Measurements from ENCODE around the gene PHF21B.

DNA sequence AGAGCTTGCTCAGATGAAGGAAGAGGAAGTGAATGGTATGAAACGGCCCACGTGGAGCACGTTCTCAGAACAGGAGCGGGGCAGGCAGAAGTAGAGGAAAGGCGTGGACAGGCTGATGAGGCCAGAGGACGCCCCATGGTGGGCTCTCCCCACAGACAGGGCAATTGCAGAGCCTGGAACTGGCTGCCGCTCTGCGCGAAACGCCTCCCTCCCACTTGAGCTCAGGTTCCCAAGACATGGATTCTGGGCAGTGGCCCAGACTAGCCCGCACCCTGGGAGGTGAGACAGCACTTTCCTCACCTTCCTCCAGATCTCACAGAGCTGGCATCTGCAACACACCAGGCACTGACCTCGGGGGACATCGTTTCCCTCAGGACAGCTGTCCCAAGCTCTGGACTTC lies 117.6 kb downstream of the PHF21B start:
- TF ChIP-seq EGR1 (IDR thresholded peaks at IDR 0.05) (no peak), YY1 (IDR thresholded peaks at IDR 0.05; ENCODE audit: low read depth) (no peak), CREB1 (IDR thresholded peaks at IDR 0.05; ENCODE audit: low read depth) (no peak), CEBPB (IDR thresholded peaks at IDR 0.05) (no peak), USF1 (IDR thresholded peaks at IDR 0.05) (no peak)
- TF ChIP-seq, protein P1, sequence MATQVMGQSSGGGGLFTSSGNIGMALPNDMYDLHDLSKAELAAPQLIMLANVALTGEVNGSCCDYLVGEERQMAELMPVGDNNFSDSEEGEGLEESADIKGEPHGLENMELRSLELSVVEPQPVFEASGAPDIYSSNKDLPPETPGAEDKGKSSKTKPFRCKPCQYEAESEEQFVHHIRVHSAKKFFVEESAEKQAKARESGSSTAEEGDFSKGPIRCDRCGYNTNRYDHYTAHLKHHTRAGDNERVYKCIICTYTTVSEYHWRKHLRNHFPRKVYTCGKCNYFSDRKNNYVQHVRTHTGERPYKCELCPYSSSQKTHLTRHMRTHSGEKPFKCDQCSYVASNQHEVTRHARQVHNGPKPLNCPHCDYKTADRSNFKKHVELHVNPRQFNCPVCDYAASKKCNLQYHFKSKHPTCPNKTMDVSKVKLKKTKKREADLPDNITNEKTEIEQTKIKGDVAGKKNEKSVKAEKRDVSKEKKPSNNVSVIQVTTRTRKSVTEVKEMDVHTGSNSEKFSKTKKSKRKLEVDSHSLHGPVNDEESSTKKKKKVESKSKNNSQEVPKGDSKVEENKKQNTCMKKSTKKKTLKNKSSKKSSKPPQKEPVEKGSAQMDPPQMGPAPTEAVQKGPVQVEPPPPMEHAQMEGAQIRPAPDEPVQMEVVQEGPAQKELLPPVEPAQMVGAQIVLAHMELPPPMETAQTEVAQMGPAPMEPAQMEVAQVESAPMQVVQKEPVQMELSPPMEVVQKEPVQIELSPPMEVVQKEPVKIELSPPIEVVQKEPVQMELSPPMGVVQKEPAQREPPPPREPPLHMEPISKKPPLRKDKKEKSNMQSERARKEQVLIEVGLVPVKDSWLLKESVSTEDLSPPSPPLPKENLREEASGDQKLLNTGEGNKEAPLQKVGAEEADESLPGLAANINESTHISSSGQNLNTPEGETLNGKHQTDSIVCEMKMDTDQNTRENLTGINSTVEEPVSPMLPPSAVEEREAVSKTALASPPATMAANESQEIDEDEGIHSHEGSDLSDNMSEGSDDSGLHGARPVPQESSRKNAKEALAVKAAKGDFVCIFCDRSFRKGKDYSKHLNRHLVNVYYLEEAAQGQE (IDR thresholded peaks at IDR 0.05; ENCODE audit: low read depth), result no peak

All from Ishikawa (cell line).